Measurements from ENCODE around the gene NBAS. TPM values are rescaled to one million over a fixed set of nuclear protein-coding genes. Genes with fewer than 3 reads are reported as not detected.

The NBAS gene
- total RNA-seq, 1 experiment from 2014 or later: 32.5 TPM

DNA sequence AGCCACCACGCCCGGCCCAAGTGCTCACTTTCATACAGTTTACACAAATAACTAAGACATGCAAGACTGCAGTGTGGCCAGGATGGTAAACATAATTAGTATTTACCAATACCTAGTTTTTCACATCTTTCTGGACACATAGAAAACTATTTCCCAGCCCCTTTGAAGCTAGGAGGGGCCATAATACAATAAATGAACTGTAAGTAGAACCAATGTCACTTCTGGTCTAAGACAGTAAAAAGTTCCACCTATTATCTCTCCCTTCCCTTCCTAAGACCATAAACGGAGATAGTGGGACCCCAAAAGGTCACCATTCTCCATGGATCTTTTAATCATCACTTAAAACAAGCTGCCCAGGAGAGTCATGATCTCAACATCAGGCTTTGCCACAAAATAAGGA, 51.0 kb downstream of the NBAS start:
- no peaks in the 10 kb centered on the region for H3K23me2 ChIP-seq (ENCODE audit: insufficient read length, low read depth, low read length, poor library complexity, severe bottlenecking)
- DNase-seq: no peak
- H4K5ac ChIP-seq (ENCODE audit: insufficient read length, low read depth, low read length): no peak overlapping the region
- H4K8ac ChIP-seq (replicated peaks; ENCODE audit: insufficient read length, low read depth, low read length): no peak overlapping the region
- H3K79me2 ChIP-seq (ENCODE audit: insufficient read depth, low read length): no peaks in the 10 kb centered on the region
- H2BK5ac ChIP-seq (ENCODE audit: insufficient read length, low read length): no peak overlapping the region
- no CpG with 5 or more reads among the region's 3 CpGs for WGBS (ENCODE audit: extremely low coverage, insufficient read length, low lambda C conversion rate)
- no peak overlapping the region for H2BK120ac ChIP-seq (ENCODE audit: low read depth, low read length, poor library complexity, severe bottlenecking)
- H3K36me3 Mint-ChIP-seq (ENCODE audit: insufficient read depth in 1 of 3, low read depth in 3 of 3): peaks cover 8 to 20% (median 14%) of the 10 kb centered on the region in 3 experiments; a peak in 5 of 7 replicates
- H3K9me3 Mint-ChIP-seq: no peaks in the 10 kb centered on the region; a peak in 1 of 5 replicates
- H4K91ac ChIP-seq (ENCODE audit: insufficient read length, low read depth, low read length): no peak overlapping the region
- H3K4me1 Mint-ChIP-seq: peaks cover 0 to 3% of the 10 kb centered on the region in 2 experiments; a peak in 3 of 4 replicates
- H3K9ac ChIP-seq (ENCODE audit: extremely low read depth, insufficient read length, low read length): no peak overlapping the region
- H3K14ac ChIP-seq (ENCODE audit: insufficient read depth, low read length): no peak overlapping the region
- no peak overlapping the region for H2BK20ac ChIP-seq (ENCODE audit: low read depth, low read length, poor library complexity, severe bottlenecking)
- H3K27me3 ChIP-seq (ENCODE audit: insufficient read depth, low read length): no peaks in the 10 kb centered on the region
- no peaks in the 10 kb centered on the region for H3K9me3 ChIP-seq (ENCODE audit: control insufficient read depth, low read depth, low read length)
- no peak overlapping the region for H3T11ph ChIP-seq (ENCODE audit: low read length)
- TF ChIP-seq, protein P1, sequence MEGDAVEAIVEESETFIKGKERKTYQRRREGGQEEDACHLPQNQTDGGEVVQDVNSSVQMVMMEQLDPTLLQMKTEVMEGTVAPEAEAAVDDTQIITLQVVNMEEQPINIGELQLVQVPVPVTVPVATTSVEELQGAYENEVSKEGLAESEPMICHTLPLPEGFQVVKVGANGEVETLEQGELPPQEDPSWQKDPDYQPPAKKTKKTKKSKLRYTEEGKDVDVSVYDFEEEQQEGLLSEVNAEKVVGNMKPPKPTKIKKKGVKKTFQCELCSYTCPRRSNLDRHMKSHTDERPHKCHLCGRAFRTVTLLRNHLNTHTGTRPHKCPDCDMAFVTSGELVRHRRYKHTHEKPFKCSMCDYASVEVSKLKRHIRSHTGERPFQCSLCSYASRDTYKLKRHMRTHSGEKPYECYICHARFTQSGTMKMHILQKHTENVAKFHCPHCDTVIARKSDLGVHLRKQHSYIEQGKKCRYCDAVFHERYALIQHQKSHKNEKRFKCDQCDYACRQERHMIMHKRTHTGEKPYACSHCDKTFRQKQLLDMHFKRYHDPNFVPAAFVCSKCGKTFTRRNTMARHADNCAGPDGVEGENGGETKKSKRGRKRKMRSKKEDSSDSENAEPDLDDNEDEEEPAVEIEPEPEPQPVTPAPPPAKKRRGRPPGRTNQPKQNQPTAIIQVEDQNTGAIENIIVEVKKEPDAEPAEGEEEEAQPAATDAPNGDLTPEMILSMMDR (conservative IDR thresholded peaks at IDR 0.05): no peak
- H2BK12ac ChIP-seq (ENCODE audit: insufficient read length, low read depth, low read length): no peak overlapping the region
- no peaks in the 10 kb centered on the region for H3K79me1 ChIP-seq (ENCODE audit: insufficient read depth, low read depth, low read length, poor library complexity, severe bottlenecking)
- H4K20me1 ChIP-seq (ENCODE audit: control insufficient read depth, insufficient read depth, insufficient read length): no peaks in the 10 kb centered on the region
- H3K23ac ChIP-seq (ENCODE audit: insufficient read length, low read depth, low read length): no peak overlapping the region
- H3K4me1 ChIP-seq (ENCODE audit: insufficient read depth, low read length): no peaks in the 10 kb centered on the region
- H3K4me3 Mint-ChIP-seq: no peak overlapping the region
- H3K18ac ChIP-seq (ENCODE audit: insufficient read length, low read depth, low read length): no peak overlapping the region
- H2BK15ac ChIP-seq (ENCODE audit: low read depth, low read length): no peak overlapping the region
- no peak overlapping the region for H3K56ac ChIP-seq (ENCODE audit: insufficient read length, low read depth, low read length)
- no peak overlapping the region for H2AFZ ChIP-seq (ENCODE audit: low read length)
- H3K27me3 Mint-ChIP-seq (ENCODE audit: low read depth): no peaks in the 10 kb centered on the region; the same call in 1 of the 2 replicates
- no peak overlapping the region for H3K4me2 ChIP-seq (ENCODE audit: insufficient read depth, insufficient read length, low read length)
- H3K27ac ChIP-seq (ENCODE audit: insufficient read length, low read depth, low read length): no peak overlapping the region
- H2AK5ac ChIP-seq (ENCODE audit: insufficient read length, low read length): no peak overlapping the region
- no peak overlapping the region for H3K27ac Mint-ChIP-seq
- no peak overlapping the region for H3K4ac ChIP-seq (ENCODE audit: low read depth, low read length)
